NCI-H1048 (cell line): Measurements from ENCODE around the gene CDHR1.

Source experiments
- DNase-seq: peaks from one replicate; lab custom pipeline; 2025; lab: John Stamatoyannopoulos, UW

Gene CDHR1

GRCh38 chr10:84230359-84230758 lies 36.0 kb downstream of the CDHR1 start:
- no peak for DNase-seq

GRCh38 chr10:84232376-84232775 lies 38.0 kb downstream of the CDHR1 start:
- no peak for DNase-seq

- DNase-seq: no peak
Measured at GRCh38 chr10:84233940-84234339, 39.6 kb downstream of the CDHR1 start.

- no peak for DNase-seq
Measured at GRCh38 chr10:84234479-84234878, 40.1 kb downstream of the CDHR1 start.

GRCh38 chr10:84235096-84235495 lies 40.8 kb downstream of the CDHR1 start:
- DNase-seq: no peak

GRCh38 chr10:84236807-84237198 lies 42.5 kb downstream of the CDHR1 start:
- no peak for DNase-seq

- DNase-seq: no peak
Measured at GRCh38 chr10:84237199-84238051, 43.1 kb downstream of the CDHR1 start.

GRCh38 chr10:84238909-84239308 lies 44.6 kb downstream of the CDHR1 start:
- no peak for DNase-seq

- DNase-seq: no peak
Measured at GRCh38 chr10:84241185-84241790, 47.0 kb downstream of the CDHR1 start, which contains the start of gene LRIT1. Gene LRIT1 (minus strand): TSS chr10:84241546. CDS start chr10:84241439, 107 bp downstream.

GRCh38 chr10:84243759-84244158 lies 49.4 kb downstream of the CDHR1 start:
- no peak for DNase-seq

- DNase-seq: peak; percentile 53
Measured at GRCh38 chr10:84244651-84245270, 50.4 kb downstream of the CDHR1 start, which contains the start of gene RGR. Gene RGR (plus strand): TSS chr10:84245053. CDS start chr10:84245091, 38 bp downstream.

GRCh38 chr10:84247496-84247895 lies 53.2 kb downstream of the CDHR1 start:
- DNase-seq: no peak

- no peak for DNase-seq
Measured at GRCh38 chr10:84248794-84249193, 54.5 kb downstream of the CDHR1 start.

GRCh38 chr10:84254552-84255478 lies 60.5 kb downstream of the CDHR1 start:
- DNase-seq: no peak

- DNase-seq: no peak
Measured at GRCh38 chr10:84256510-84257342, 62.4 kb downstream of the CDHR1 start.

- no peak for DNase-seq
Measured at GRCh38 chr10:84257343-84258020, 63.1 kb downstream of the CDHR1 start.

- no peak for DNase-seq
Measured at GRCh38 chr10:84258034-84258695, 63.8 kb downstream of the CDHR1 start.

- no peak for DNase-seq
Measured at GRCh38 chr10:84261236-84261915, 67.0 kb downstream of the CDHR1 start.
